ENCODE results near the gene TMC2. TPM values are rescaled to one million over a fixed set of nuclear protein-coding genes. Genes with fewer than 3 reads are reported as not detected.

Gene TMC2
- total RNA-seq, 1 experiment from 2014 or later = not detected

DNA sequence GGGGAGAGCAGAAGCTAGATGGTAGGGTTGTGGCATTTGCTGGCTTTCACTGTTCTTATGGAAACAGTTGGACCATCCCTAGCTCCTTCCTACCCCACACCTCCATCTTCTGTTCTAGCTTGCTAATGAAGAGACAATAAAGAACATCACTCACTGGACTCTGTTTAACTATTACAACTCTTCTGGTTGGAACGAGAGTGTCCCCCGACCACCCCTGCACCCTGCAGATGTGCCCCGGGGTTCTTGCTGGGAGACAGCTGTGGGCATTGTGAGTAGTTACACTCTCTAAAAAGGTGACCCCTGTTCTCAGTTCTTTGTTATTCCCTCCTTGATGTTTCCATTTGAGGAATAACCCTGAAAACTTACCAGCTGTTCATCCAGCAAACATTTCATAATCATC lies 75.7 kb downstream of the TMC2 start:
- no peak overlapping the region for H3K27ac ChIP-seq (ENCODE audit: low read length)
- POLR2A ChIA-PET = no interaction called here
- no TSS peak for BruUV-seq (replicated peaks)

DNA sequence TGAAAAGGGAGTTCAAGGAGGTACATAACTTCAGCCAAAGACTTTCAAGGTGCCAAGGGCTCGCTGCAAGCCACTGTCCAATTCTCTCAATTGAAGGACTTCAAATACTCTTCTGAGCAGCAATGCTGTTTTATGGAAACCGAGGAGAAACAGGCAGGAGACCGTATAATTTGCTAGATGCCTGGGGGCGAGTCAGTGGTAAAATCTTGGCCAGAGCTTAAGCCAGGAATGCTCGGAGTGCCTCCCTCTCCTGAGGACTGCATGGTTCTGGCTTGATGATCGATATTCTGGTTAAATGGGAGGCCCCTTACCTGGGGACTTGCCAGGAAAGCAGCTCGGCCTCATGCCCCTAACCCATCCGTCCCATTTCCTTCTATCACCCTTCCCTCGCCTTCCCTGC lies 80.3 kb downstream of the TMC2 start:
- intact Hi-C loops (cut with micrococcal nuclease; ENCODE audit: unreplicated experiment) (no loop called here), in situ Hi-C loops (cut with HindIII; ENCODE audit: low pct_unique_long_range_greater_than_20kb, low sequenced_read_pairs) (no loop called here)
- H3K9me3 ChIP-seq (ENCODE audit: control insufficient read depth, insufficient read depth, low read depth, low read length) = no peaks in the 10 kb centered on the region
- H3K27me3 ChIP-seq (ENCODE audit: control insufficient read depth, insufficient read depth, low read length) = peaks cover 23% of the 10 kb centered on the region
- H3K27ac ChIP-seq (ENCODE audit: low read length) = no peak overlapping the region
- H3K4me1 ChIP-seq (ENCODE audit: control insufficient read depth, insufficient read depth, low read length) = no peaks in the 10 kb centered on the region
- ChIA-PET CTCF (no interaction called here), POLR2A (no interaction called here)
- H3K4me3 ChIP-seq (ENCODE audit: low read depth in 2 of 2, low read length in 2 of 2) = no peak overlapping the region
- no peaks in the 10 kb centered on the region for H3K36me3 ChIP-seq (ENCODE audit: control insufficient read depth, insufficient read depth, low read length)
- DNase-seq (ENCODE audit: low read depth, low spot score) (no peak), ATAC-seq (no peak)
- TF ChIP-seq POLR2AphosphoS5 (IDR thresholded peaks at IDR 0.05; ENCODE audit: low read depth, low read length) (no peak), SIN3A (IDR thresholded peaks at IDR 0.05; ENCODE audit: borderline replicate concordance, insufficient read depth, low read depth, low read length) (no peak), TCF7L2 (IDR thresholded peaks at IDR 0.05; ENCODE audit: low read depth, low read length) (no peak)
- TF ChIP-seq, protein P1, sequence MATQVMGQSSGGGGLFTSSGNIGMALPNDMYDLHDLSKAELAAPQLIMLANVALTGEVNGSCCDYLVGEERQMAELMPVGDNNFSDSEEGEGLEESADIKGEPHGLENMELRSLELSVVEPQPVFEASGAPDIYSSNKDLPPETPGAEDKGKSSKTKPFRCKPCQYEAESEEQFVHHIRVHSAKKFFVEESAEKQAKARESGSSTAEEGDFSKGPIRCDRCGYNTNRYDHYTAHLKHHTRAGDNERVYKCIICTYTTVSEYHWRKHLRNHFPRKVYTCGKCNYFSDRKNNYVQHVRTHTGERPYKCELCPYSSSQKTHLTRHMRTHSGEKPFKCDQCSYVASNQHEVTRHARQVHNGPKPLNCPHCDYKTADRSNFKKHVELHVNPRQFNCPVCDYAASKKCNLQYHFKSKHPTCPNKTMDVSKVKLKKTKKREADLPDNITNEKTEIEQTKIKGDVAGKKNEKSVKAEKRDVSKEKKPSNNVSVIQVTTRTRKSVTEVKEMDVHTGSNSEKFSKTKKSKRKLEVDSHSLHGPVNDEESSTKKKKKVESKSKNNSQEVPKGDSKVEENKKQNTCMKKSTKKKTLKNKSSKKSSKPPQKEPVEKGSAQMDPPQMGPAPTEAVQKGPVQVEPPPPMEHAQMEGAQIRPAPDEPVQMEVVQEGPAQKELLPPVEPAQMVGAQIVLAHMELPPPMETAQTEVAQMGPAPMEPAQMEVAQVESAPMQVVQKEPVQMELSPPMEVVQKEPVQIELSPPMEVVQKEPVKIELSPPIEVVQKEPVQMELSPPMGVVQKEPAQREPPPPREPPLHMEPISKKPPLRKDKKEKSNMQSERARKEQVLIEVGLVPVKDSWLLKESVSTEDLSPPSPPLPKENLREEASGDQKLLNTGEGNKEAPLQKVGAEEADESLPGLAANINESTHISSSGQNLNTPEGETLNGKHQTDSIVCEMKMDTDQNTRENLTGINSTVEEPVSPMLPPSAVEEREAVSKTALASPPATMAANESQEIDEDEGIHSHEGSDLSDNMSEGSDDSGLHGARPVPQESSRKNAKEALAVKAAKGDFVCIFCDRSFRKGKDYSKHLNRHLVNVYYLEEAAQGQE (IDR thresholded peaks at IDR 0.05; ENCODE audit: insufficient read depth in 1 of 2, low read depth in 2 of 2, low read length in 1 of 2) = no peak
- TF ChIP-seq, protein P2, sequence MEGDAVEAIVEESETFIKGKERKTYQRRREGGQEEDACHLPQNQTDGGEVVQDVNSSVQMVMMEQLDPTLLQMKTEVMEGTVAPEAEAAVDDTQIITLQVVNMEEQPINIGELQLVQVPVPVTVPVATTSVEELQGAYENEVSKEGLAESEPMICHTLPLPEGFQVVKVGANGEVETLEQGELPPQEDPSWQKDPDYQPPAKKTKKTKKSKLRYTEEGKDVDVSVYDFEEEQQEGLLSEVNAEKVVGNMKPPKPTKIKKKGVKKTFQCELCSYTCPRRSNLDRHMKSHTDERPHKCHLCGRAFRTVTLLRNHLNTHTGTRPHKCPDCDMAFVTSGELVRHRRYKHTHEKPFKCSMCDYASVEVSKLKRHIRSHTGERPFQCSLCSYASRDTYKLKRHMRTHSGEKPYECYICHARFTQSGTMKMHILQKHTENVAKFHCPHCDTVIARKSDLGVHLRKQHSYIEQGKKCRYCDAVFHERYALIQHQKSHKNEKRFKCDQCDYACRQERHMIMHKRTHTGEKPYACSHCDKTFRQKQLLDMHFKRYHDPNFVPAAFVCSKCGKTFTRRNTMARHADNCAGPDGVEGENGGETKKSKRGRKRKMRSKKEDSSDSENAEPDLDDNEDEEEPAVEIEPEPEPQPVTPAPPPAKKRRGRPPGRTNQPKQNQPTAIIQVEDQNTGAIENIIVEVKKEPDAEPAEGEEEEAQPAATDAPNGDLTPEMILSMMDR (IDR thresholded peaks at IDR 0.05) = no peak
- BruUV-seq (replicated peaks) = no TSS peak

More for the DNA sequence above, 75.7 kb downstream of the TMC2 start:
- no peaks in the 10 kb centered on the region for H3K9me3 ChIP-seq (ENCODE audit: control insufficient read depth, insufficient read depth, low read depth, low read length)
- intact Hi-C loops (cut with micrococcal nuclease; ENCODE audit: unreplicated experiment) (no loop called here), in situ Hi-C loops (cut with HindIII; ENCODE audit: low pct_unique_long_range_greater_than_20kb, low sequenced_read_pairs) (no loop called here)
- no peaks in the 10 kb centered on the region for H3K4me1 ChIP-seq (ENCODE audit: control insufficient read depth, insufficient read depth, low read length)
- CTCF ChIA-PET = no interaction called here
- ATAC-seq (no peak), DNase-seq (ENCODE audit: low read depth, low spot score) (no peak)
- H3K27me3 ChIP-seq (ENCODE audit: control insufficient read depth, insufficient read depth, low read length) = peaks cover 21% of the 10 kb centered on the region
- TF ChIP-seq SIN3A (IDR thresholded peaks at IDR 0.05; ENCODE audit: borderline replicate concordance, insufficient read depth, low read depth, low read length) = no peak
- no peak for TF ChIP-seq POLR2AphosphoS5 (IDR thresholded peaks at IDR 0.05; ENCODE audit: low read depth, low read length)
- TF ChIP-seq, protein P2 (IDR thresholded peaks at IDR 0.05) = no peak
- no peak overlapping the region for H3K4me3 ChIP-seq (ENCODE audit: low read depth in 2 of 2, low read length in 2 of 2)
- no peaks in the 10 kb centered on the region for H3K36me3 ChIP-seq (ENCODE audit: control insufficient read depth, insufficient read depth, low read length)
